GM18499 (cell line): ENCODE measurements around the gene SNAP25.

Experiments used
- ATAC-seq: cut with Tn5 transposase; IDR thresholded peaks from one replicate; pipeline ENCODE4 v1.9.1; 2021; ENCODE audit warnings: moderate number of reproducible peaks; ENCODE audit not compliant: insufficient read depth, unreplicated experiment

The SNAP25 gene

DNA sequence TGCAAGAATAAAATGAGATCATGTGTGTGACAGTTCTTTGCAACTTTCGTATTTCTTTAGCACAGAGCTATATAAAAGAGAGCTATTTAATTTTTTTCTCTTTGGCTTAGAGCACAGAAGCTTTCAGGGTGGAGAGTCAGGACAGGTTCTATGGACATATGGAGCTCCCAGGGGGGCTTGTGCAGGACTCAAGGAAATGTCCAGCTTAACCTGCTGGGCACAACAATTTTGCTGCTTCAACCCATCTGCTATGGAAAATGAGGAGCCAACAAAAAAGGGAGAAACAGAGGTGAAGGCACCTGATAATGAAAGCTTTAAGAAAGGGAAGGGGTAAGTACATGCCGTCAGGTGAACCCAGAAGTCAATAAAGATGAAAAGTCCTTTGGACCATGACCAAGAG, 5.1 kb upstream of the SNAP25 start:
- no peak for ATAC-seq

DNA sequence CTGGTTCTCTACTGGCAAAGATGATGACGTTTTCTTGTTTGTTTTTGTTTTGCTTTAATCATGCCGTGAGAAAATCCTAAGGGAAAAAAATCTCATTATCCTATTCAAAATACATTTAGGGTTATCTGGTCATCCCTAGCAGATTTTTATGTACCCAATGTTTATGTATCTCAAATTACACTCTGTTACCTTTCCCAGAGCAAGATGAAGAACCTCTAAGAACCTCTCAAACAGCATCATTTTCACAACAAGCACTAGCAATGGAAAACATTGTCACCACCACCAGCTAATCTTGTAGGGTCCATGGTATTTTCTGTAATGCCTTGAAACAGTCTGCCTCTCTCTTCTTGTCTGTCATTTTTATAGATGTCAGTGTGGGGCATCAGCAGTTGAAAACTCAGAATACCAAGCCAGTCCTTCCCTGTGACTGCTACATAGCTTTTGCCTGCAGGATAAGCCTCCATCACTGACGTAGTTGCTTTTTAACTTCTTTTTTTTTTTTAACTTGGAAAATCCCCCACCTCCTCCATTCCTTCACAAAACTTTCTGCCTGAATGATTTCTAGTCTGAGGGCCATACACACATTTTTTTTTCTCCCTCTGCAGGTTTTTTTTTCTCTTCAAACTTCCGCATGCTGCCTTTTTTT, 2.4 kb upstream of the SNAP25 start:
- ATAC-seq, result no peak

DNA sequence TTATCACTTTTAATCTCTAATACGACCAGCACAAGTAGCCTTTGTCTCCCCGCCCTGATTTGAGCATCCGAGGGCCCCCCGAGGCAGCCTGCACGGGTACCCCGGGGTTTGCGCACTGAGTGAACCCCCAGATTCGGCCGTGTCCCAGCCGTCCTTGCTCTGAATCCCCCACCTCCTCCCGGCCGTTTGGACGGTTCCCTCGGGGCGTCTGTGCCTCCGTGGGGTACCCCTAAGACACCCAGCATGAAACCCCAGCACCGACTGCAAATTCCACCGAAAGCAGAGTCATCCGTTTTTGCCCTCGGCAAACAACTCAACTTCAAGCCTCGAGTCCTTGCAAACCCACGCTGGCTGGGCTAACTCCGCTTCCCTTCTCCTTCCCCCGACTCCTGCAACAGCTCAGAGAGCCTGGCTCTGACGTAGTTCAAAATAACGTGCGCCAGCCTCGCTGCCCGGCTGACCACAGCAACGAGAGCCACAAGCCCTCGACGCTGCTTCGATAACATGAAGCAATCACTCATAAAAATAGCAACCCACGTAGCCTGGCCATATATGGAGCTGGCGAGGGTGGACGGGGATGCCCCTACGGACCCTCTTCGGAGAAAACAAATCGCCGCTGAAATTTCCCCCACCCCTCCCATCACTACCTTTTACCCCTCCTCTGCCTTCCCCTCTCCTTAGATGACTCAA, 764 bp upstream of the SNAP25 start:
- ATAC-seq, result no peak

- ATAC-seq, result no peak
These were observed 792 bp downstream of the SNAP25 start for GRCh38 chr20:10219452-10219791.

DNA sequence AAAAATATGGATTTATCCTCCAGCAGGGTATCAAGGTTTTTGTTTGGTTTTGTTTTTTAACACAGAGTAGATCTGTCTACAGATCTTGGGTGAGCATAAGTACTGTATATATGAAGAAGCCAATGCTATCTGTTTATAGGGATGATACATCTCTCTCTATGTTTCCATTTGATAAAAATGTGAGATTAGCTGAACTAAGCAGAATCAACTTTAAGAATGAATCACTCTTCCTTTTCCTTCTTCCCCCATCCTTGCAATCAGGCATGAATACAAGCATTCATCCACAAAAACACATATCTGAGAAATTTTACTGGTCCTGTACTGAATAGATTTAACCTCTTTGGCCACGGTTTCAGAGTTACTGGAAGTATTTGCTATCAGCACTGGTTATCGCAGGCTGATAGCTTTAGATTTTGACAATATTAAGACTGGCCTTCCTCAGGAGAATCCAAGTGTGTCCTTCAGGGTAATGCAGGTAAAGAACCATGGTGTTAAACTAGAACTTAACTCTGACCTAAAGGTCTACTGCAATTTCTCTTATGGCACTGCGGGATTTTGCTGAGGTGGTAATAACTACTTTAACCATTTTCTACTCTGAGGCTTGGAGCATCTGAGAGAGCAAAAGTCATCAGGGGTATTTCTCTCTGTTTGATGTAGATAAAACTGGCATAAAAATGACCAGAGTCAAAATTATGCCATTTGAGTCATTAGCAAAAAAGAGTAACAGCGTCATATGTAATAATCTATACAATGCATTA, 1.5 kb downstream of the SNAP25 start:
- ATAC-seq, result no peak

- ATAC-seq, result no peak
These were observed 2.4 kb downstream of the SNAP25 start for GRCh38 chr20:10221021-10221420.

- ATAC-seq, result no peak
These were observed 6.9 kb downstream of the SNAP25 start for GRCh38 chr20:10225439-10226060.

DNA sequence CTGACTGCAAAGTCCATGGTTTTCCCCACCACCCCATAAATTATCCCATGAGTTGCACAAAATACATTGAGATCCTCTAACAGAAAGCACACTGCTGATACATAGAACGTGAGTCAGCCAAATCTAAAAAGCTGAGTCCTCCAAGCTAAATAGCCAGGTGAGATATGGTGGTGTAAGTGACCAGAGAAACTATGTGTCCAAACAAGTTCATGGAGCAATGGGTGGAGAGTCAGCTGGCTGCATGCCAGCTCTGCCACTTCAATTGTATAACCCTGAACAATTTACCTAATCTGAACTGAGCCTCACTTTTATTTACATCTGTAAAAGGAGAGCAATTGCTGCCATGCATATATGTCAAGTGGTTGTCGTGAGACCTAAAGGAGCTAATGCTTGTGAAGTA, 9.7 kb downstream of the SNAP25 start:
- no peak for ATAC-seq

- no peak for ATAC-seq
These were observed 12.7 kb downstream of the SNAP25 start for GRCh38 chr20:10231290-10231689.

DNA sequence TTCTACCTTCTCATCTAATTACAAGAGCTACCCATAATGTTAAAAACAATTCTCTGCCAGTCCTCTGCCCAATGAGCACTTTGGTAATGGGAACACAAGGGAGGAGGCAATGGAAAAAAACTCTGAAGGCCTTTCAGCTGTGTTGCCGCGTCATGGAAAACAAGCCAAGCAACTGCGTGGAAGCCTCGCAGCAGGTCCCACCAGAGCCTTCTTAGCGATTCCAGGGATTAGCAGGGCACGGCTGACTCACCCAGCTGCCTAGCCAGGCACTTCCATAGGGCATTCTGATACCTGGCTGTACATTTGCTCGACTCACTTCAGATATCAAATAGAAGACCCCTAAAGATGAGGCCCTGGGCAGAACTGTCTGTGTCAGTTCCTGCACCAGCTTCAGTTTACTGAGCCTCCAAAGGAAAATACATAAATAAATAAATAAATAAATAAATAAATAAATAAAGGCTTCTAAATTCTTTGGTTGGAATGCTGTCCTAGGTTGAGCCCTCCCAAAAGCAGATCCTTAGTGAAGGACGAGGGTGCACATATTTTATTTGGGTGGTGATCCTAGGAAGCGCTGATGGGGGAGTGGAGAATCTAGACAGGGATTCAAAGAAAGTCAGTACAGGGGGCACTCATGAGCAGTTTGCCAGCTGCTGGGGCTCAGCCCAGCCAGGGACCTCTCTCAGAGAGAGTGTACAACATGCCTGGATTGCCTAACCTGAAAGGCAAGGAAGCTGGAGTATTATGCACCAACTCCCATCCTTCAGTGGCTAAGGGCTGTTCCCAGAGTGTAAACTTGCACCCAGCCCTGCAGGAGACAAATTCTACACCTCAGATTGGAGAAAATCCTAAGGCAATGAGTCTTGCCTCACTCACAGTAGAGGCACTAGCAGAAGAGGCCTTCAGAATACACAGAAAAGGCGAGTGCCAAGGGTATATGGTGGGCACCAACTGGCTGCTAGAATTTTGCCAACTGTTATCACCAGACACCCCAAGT, 18.2 kb downstream of the SNAP25 start:
- no peak for ATAC-seq

GRCh38 chr20:10239954-10240353, 21.3 kb downstream of the SNAP25 start:
- no peak for ATAC-seq

- no peak for ATAC-seq
These were observed 22.0 kb downstream of the SNAP25 start for GRCh38 chr20:10240655-10241054.

GRCh38 chr20:10242166-10242565, 23.5 kb downstream of the SNAP25 start:
- ATAC-seq, result no peak

DNA sequence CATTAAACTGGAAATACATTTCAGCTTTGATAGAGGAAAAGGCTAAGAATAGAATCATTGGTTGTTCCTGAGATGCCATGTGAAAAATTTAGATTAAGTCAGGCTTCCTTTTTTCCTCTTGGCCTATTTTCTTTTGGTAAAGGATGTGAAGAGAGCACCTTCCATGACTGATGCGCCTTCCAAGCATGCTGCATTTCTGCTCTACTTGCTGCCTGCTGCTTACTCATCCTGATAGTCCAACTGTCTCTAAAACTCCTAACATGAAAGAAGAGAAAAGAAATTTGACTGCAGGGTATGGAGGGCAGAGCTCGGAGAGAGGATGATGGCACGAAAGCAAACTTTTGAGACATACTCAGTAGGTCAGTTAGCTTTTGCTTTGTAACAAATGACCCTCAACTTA, 28.8 kb downstream of the SNAP25 start:
- no peak for ATAC-seq

- ATAC-seq, result no peak
These were observed 30.6 kb downstream of the SNAP25 start for GRCh38 chr20:10249048-10249770.

- no peak for ATAC-seq
These were observed 31.2 kb downstream of the SNAP25 start for GRCh38 chr20:10249822-10250221.

DNA sequence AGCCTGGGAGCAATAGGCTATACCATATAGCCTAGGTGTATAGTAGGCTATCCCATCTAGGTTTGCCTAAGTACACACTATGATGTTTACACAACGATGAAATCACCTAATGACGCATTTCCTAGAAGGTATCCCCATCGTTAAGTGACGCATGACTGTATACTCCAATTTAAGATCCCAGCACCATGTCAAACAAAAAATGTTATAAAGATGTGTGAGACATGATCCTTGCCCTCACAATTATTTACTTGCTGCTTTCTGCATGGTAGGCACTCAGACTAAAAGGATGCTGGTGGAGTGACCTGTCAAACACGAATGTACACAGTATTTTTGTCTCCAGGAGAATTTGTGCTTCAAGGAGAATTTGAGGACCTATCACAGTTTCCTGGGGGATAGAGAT, 32.3 kb downstream of the SNAP25 start:
- no peak for ATAC-seq

DNA sequence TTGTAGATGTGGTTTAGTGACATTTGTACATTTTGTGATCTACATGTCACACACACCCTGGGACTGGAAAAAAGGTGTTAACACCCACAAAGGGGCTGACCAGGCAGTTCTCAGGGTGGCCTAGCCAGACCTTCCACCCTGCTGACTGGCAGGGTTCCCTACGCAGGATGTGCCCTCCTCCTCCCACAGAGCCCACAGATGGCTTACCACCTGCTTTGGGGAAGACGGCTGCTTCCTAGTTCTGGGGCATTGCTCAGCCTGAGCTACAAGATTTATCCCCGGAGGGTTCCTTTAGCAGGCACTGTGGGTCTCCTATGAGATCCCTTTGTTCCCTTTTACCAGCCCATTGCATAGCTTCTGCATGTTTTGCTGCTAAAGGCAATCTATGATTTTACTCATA, 35.1 kb downstream of the SNAP25 start:
- no peak for ATAC-seq

- no peak for ATAC-seq
These were observed 37.2 kb downstream of the SNAP25 start for GRCh38 chr20:10255846-10256245.
